GM23338 (cell line): ENCODE results near the gene SCAMP1. TPM values are rescaled to one million over a fixed set of nuclear protein-coding genes. Genes with fewer than 3 reads are reported as not detected.

Experiments
- ATAC-seq: fragments of 200-7000 bp; cut with Tn5 transposase; 3 replicates; pipeline ENCODE4 v1.9.1; 2020
- DNase-seq: peaks from one replicate; pipeline ENCODE4 v3.0.0-alpha.2; 2015; ENCODE audit warnings: low spot score
- H2AFZ ChIP-seq: fragments of 200-600 bp; sonication (generic); 2 replicates; pipeline ENCODE4 v1.8.0; 2016; ENCODE audit warnings: antibody characterized with exemption, mild to moderate bottlenecking, moderate library complexity
- H3F3A ChIP-seq: fragments of 200-600 bp; sonication (generic); replicated peaks from 2 replicates; pipeline ENCODE4 v1.8.0; 2017; ENCODE audit warnings: antibody characterized with exemption, mixed run types, low read depth
- H3K27ac ChIP-seq: fragments of 200-600 bp; sonication (generic); 2 replicates; pipeline ENCODE4 v1.6.1; 2016; ENCODE audit warnings: low read depth
- H3K27me3 ChIP-seq: fragments of 200-600 bp; sonication (generic); 2 replicates; pipeline ENCODE4 v1.8.0; 2016; ENCODE audit warnings: mild to moderate bottlenecking, mixed run types, moderate library complexity; ENCODE audit not compliant: insufficient read depth
- H3K36me3 ChIP-seq: fragments of 200-600 bp; sonication (generic); 2 replicates; pipeline ENCODE4 v1.8.0; 2016; ENCODE audit warnings: mild to moderate bottlenecking; ENCODE audit not compliant: insufficient read depth
- H3K4me1 ChIP-seq: fragments of 200-600 bp; sonication (generic); 2 replicates; pipeline ENCODE4 v1.8.0; 2016; ENCODE audit warnings: mild to moderate bottlenecking, moderate library complexity; ENCODE audit not compliant: insufficient read depth
- H3K4me2 ChIP-seq: fragments of 200-600 bp; sonication (generic); 2 replicates; pipeline ENCODE4 v1.7.1; 2017; ENCODE audit warnings: mixed run types
- H3K4me3 ChIP-seq: fragments of 200-600 bp; sonication (generic); 2 replicates; pipeline ENCODE4 v1.6.1; 2016; ENCODE audit warnings: mixed run types
- H3K79me2 ChIP-seq: fragments of 200-600 bp; sonication (generic); replicated peaks from 2 replicates; pipeline ENCODE4 v1.8.0; 2017; ENCODE audit warnings: mild to moderate bottlenecking; ENCODE audit not compliant: insufficient read depth
- H3K9me2 ChIP-seq: fragments of 200-600 bp; sonication (generic); 2 replicates; pipeline ENCODE4 v1.8.0; 2017; ENCODE audit not compliant: insufficient read depth
- H4K20me1 ChIP-seq: fragments of 200-600 bp; sonication (generic); replicated peaks from 2 replicates; pipeline ENCODE4 v1.8.0; 2017; ENCODE audit warnings: mild to moderate bottlenecking; ENCODE audit not compliant: insufficient read depth
- H3K27ac Mint-ChIP-seq: 2 replicates; pipeline ENCODE4 v1.8.0; 2020; ENCODE audit warnings: inconsistent platforms, mild to moderate bottlenecking, moderate library complexity, mixed read lengths
- H3K27me3 Mint-ChIP-seq: 3 replicates; pipeline ENCODE4 v1.8.0; 2022; ENCODE audit warnings: low read depth, mild to moderate bottlenecking, moderate library complexity, mixed read lengths, inconsistent platforms; ENCODE audit not compliant: insufficient read depth, poor library complexity
- H3K36me3 Mint-ChIP-seq: 3 replicates; pipeline ENCODE4 v1.8.0; 2021; ENCODE audit warnings: low read depth, mild to moderate bottlenecking, inconsistent platforms, moderate library complexity, mixed read lengths
- H3K4me1 Mint-ChIP-seq: 3 replicates; pipeline ENCODE4 v1.8.0; 2020; ENCODE audit warnings: mild to moderate bottlenecking, inconsistent platforms, mixed read lengths
- H3K4me3 Mint-ChIP-seq: 3 replicates; pipeline ENCODE4 v1.8.0; 2021; ENCODE audit warnings: moderate library complexity, mild to moderate bottlenecking, inconsistent platforms, mixed read lengths
- H3K9me3 Mint-ChIP-seq: 3 replicates; pipeline ENCODE4 v1.8.0; 2020; ENCODE audit warnings: moderate library complexity, mild to moderate bottlenecking, inconsistent platforms, mixed read lengths
- CREB1 ChIP-seq: fragments of 250-450 bp; sonication (Bioruptor Pico); IDR thresholded peaks from 2 replicates; pipeline ENCODE4 v1.5.0; 2020; ENCODE audit warnings: low read depth, mild to moderate bottlenecking, moderate library complexity
- CTCF ChIP-seq, 2 experiments: fragments of 200-600 bp in 1 of 2; sonication (generic) in 1 of 2; conservative IDR thresholded peaks; 2 replicates each; pipeline versions ENCODE4 v1.5.1 to v1.6.1; 2016 to 2017; ENCODE audit warnings: antibody characterized with exemption in 2 of 2, low read depth in 2 of 2, mild to moderate bottlenecking in 2 of 2, moderate library complexity in 1 of 2
- ETS1 ChIP-seq: IDR thresholded peaks from 2 replicates; pipeline ENCODE4 v1.6.1; 2016; ENCODE audit warnings: antibody characterized with exemption
- EZH2 ChIP-seq: fragments of 200-600 bp; sonication (generic); IDR thresholded peaks from one replicate; pipeline ENCODE4 v1.8.0; 2017; ENCODE audit warnings: antibody characterized with exemption, mild to moderate bottlenecking, low read depth; ENCODE audit not compliant: unreplicated experiment
- EZH2phosphoT487 ChIP-seq: fragments of 200-600 bp; sonication (generic); IDR thresholded peaks from one replicate; pipeline ENCODE4 v1.8.1; 2018; ENCODE audit warnings: antibody characterized with exemption; ENCODE audit not compliant: unreplicated experiment
- JUNB ChIP-seq: IDR thresholded peaks from one replicate; pipeline ENCODE4 v1.6.1; 2016; ENCODE audit warnings: antibody characterized with exemption; ENCODE audit not compliant: unreplicated experiment
- NANOG ChIP-seq: IDR thresholded peaks from 2 replicates; pipeline ENCODE4 v1.6.1; 2016; ENCODE audit warnings: antibody characterized with exemption, borderline replicate concordance
- POLR2AphosphoS5 ChIP-seq: IDR thresholded peaks from 2 replicates; pipeline ENCODE4 v1.6.1; 2016; ENCODE audit warnings: antibody characterized with exemption, low read depth
- REST ChIP-seq: IDR thresholded peaks from one replicate; pipeline ENCODE4 v1.6.1; 2018; ENCODE audit warnings: antibody characterized with exemption; ENCODE audit not compliant: unreplicated experiment
- STAT1 ChIP-seq: IDR thresholded peaks from one replicate; pipeline ENCODE4 v1.6.1; 2016; ENCODE audit warnings: antibody characterized with exemption; ENCODE audit not compliant: unreplicated experiment
- ZNF114 ChIP-seq: fragments of 250-450 bp; sonication (Bioruptor Pico); IDR thresholded peaks from 2 replicates; pipeline ENCODE4 v1.5.0; 2020; ENCODE audit warnings: mild to moderate bottlenecking, moderate library complexity
- ZNF331 ChIP-seq: fragments of 250-450 bp; sonication (Bioruptor Pico); IDR thresholded peaks from 2 replicates; pipeline ENCODE4 v1.5.0; 2020; ENCODE audit warnings: low read depth, mild to moderate bottlenecking, moderate library complexity
- polyA plus RNA-seq: library from polyadenylated mRNA; unstranded; fragments of >200 nt; fragmentation: Nextera tagmentation; extraction: Ambion mirVana; gene quantifications from 2 replicates; pipeline ENCODE4 v1.2.1, GENCODE V29; 2016
- total RNA-seq: library from RNA; depleted of rRNA; stranded (reverse); fragments of >200 nt; shearing (Covaris generic); gene quantifications from 2 replicates; pipeline ENCODE4 v1.2.3, GENCODE V29; 2014

SCAMP1 gene
- total and polyA plus RNA-seq, 2 experiments from 2014 or later = 26.8 to 53.9 TPM

GRCh38 chr5:78399116-78399515 lies 38.7 kb downstream of the SCAMP1 start (continued):
- TF ChIP-seq STAT1 (no peak), NANOG (no peak), EZH2 (no peak)

GRCh38 chr5:78404682-78405293 lies 44.4 kb downstream of the SCAMP1 start:
- no peak for TF ChIP-seq EZH2phosphoT487
- TF ChIP-seq ZNF114 = no peak
- TF ChIP-seq JUNB = no peak
- no peak for TF ChIP-seq STAT1
- TF ChIP-seq EZH2 = no peak
- TF ChIP-seq POLR2AphosphoS5 = no peak
- no peaks in the 10 kb centered on the region for H4K20me1 ChIP-seq
- H3K4me2 ChIP-seq = no peak overlapping the region
- no peak overlapping the region for H3K4me3 ChIP-seq
- peaks cover 16% of the 10 kb centered on the region for H3K4me1 ChIP-seq
- no peak overlapping the region for H2AFZ ChIP-seq
- no peaks in the 10 kb centered on the region for H3K27me3 ChIP-seq
- H3K9me2 ChIP-seq = no peaks in the 10 kb centered on the region
- peaks cover 30% of the 10 kb centered on the region for H3K79me2 ChIP-seq
- Mint-ChIP-seq H3K4me1 (peaks cover 18% of the 10 kb centered on the region), H3K27me3 (peaks cover 2% of the 10 kb centered on the region), H3K9me3 (no peaks in the 10 kb centered on the region), H3K27ac (0 out of 2 replicates have a peak overlapping the region, but pooled peaks have one; percentile 5), H3K4me3 (no peak overlapping the region), H3K36me3 (peaks cover 15% of the 10 kb centered on the region; the same call in 2 of the 3 replicates)
- no peaks in the 10 kb centered on the region for H3F3A ChIP-seq
- H3K27ac ChIP-seq = 0 out of 2 replicates have a peak overlapping the region, but pooled peaks have one; percentile 2
- ATAC-seq (no peak), DNase-seq (peak; percentile 15)
- no peaks in the 10 kb centered on the region for H3K36me3 ChIP-seq

GRCh38 chr5:78405829-78406750 lies 45.7 kb downstream of the SCAMP1 start:
- DNase-seq (no peak), ATAC-seq (no peak)
- no peaks in the 10 kb centered on the region for H3K27me3 ChIP-seq
- H3K9me3 Mint-ChIP-seq = no peaks in the 10 kb centered on the region
- no peaks in the 10 kb centered on the region for H4K20me1 ChIP-seq
- peaks cover 18% of the 10 kb centered on the region for H3K4me1 Mint-ChIP-seq
- peaks cover 16% of the 10 kb centered on the region for H3K4me1 ChIP-seq
- peaks cover 26% of the 10 kb centered on the region for H3K79me2 ChIP-seq
- no peak overlapping the region for H2AFZ ChIP-seq
- peaks cover 2% of the 10 kb centered on the region for H3K27me3 Mint-ChIP-seq
- H3K27ac ChIP-seq = no peak overlapping the region
- no peak overlapping the region for H3K4me2 ChIP-seq
- H3K36me3 Mint-ChIP-seq = peaks cover 15% of the 10 kb centered on the region; the same call in 2 of the 3 replicates
- H3K27ac Mint-ChIP-seq = 0 out of 2 replicates have a peak overlapping the region, but pooled peaks have one; percentile 11
- H3F3A ChIP-seq = no peaks in the 10 kb centered on the region
- H3K4me3 ChIP-seq = no peak overlapping the region
- no peak overlapping the region for H3K4me3 Mint-ChIP-seq
- H3K36me3 ChIP-seq = no peaks in the 10 kb centered on the region
- no peaks in the 10 kb centered on the region for H3K9me2 ChIP-seq
- TF ChIP-seq EZH2phosphoT487 (no peak), STAT1 (no peak), ETS1 (no peak), ZNF331 (CRISPR knock-in tag) (no peak), POLR2AphosphoS5 (no peak), CTCF (conservative IDR thresholded peaks at IDR 0.05; ENCODE audit: low read depth in 2 of 2) (no peak), JUNB (no peak), REST (no peak), EZH2 (no peak), CREB1 (CRISPR knock-in tag) (no peak), NANOG (no peak), ZNF114 (no peak)
